Activated naive CD8-positive, alpha-beta T cell treated with anti-CD3 and anti-CD28 coated beads for 36 hours (primary cell): ENCODE measurements around the gene CPZ. TPM values are rescaled to one million over a fixed set of nuclear protein-coding genes. Genes with fewer than 3 reads are reported as not detected.

Experiments
- DNase-seq: peaks from one replicate; pipeline ENCODE4 v3.0.0; 2021
- H3K27ac Mint-ChIP-seq: one replicate; pipeline ENCODE4 v1.8.0; 2022; ENCODE audit warnings: mild to moderate bottlenecking, moderate library complexity, mixed read lengths
- H3K27me3 Mint-ChIP-seq: one replicate; pipeline ENCODE4 v1.8.0; 2022; ENCODE audit warnings: mild to moderate bottlenecking, mixed read lengths
- H3K36me3 Mint-ChIP-seq: one replicate; pipeline ENCODE4 v1.8.0; 2021; ENCODE audit warnings: mild to moderate bottlenecking, mixed read lengths
- H3K4me1 Mint-ChIP-seq: one replicate; pipeline ENCODE4 v1.8.0; 2021; ENCODE audit warnings: mixed read lengths
- H3K4me3 Mint-ChIP-seq: one replicate; pipeline ENCODE4 v1.8.0; 2022; ENCODE audit warnings: mild to moderate bottlenecking, moderate library complexity, mixed read lengths
- H3K9me3 Mint-ChIP-seq: one replicate; pipeline ENCODE4 v1.8.0; 2022; ENCODE audit warnings: mixed read lengths
- total RNA-seq, 2 experiments: library from RNA; stranded (reverse); gene quantifications; one replicate each; pipeline ENCODE4 v1.2.3, GENCODE V29; 2021

CPZ gene
- total RNA-seq, 2 experiments from 2014 or later: not detected

DNA sequence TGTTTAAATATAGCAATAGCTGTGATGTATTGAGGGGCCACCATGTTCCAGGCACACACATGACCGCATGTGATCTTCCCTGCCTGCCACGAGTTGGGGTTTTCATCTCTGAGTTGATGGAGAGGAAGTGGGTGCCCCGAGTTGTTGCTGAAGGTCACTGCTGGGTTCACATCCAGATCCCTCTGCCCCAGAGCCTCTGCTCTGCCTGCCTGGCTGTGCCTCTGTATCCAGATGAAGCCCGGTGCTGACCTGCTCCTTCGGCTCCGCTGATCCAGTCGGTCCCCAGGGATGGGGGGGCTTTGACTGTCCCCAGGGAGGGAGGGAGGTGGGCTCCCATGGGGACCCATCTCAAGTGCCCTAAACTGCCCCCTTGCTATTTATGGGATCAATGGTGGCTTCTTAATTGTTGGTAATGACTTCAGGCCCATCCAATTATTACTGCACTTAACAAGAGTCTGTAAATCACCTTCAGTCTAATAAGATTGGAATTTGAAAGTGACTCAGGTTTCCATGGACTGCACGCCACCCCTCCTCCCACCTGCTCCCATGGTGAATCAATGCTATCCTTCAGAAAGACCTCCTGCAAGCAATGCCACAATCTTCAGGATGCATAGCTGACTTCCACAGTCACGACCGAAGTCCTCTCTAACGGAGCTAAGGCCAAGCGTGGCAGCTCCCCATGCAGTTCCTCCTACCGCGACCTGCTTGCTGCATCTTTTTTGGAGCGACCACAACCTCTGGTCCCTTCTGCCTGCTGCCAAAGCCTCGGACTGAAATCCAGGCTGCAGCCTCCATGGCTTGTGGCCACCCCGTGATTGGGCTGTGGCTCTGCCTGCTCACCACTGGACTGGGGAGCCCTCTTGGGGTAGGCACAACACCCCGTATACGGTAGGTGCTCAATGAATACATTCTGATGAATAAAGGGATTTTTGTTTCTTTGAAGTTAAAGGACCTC is 73.1 kb downstream of the CPZ start:
- H3K4me1 Mint-ChIP-seq: no peaks in the 10 kb centered on the region
- H3K27me3 Mint-ChIP-seq: peaks cover 8% of the 10 kb centered on the region
- H3K27ac Mint-ChIP-seq: no peak overlapping the region
- no peaks in the 10 kb centered on the region for H3K9me3 Mint-ChIP-seq
- H3K36me3 Mint-ChIP-seq: no peaks in the 10 kb centered on the region
- no peak overlapping the region for H3K4me3 Mint-ChIP-seq
- no peak for DNase-seq

DNA sequence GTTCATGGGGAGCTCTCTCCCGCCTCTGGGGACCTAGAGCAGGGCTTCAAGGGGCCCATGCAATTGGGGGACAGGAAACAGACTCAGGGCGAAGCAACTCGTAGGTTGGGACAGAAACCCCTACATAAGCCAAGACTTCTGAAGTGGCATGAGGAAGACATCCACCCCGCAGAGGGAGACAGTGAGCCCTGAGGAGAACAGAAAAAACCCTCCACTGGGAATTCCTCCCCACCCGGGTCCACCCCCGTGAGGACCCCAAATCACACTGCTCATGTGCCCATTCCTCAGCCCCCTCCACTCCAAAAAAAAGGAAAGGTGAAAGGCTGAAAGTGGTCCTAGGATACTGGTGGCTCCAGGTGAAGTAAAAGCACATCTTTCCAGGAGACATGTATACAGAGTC is 74.0 kb downstream of the CPZ start:
- no peak overlapping the region for H3K4me3 Mint-ChIP-seq
- no peak overlapping the region for H3K27ac Mint-ChIP-seq
- no peak for DNase-seq
- no peaks in the 10 kb centered on the region for H3K36me3 Mint-ChIP-seq
- H3K9me3 Mint-ChIP-seq: no peaks in the 10 kb centered on the region
- no peaks in the 10 kb centered on the region for H3K4me1 Mint-ChIP-seq
- H3K27me3 Mint-ChIP-seq: peaks cover 8% of the 10 kb centered on the region

Other genes starting within 250 kb of the CPZ start
- 10 to 100 TPM; 13.9 to 16.4 TPM for gene ACOX3, start 152.0 kb upstream of the CPZ start, total RNA-seq
- 10 to 100 TPM; 21.9 to 26.6 TPM for gene TRMT44, start 152.0 kb upstream of the CPZ start, total RNA-seq
- gene GPR78, start 12.4 kb upstream of the CPZ start, total RNA-seq: not detected